GM12892 (cell line): ENCODE results near the gene PPIL3.

ENCODE experiments used
- POLR2A ChIP-seq: IDR thresholded peaks from 2 replicates; pipeline ENCODE4 v1.6.1; 2011; ENCODE audit warnings: low read depth, low read length, control low read depth
- POLR2AphosphoS5 ChIP-seq: IDR thresholded peaks from 2 replicates; pipeline ENCODE4 v1.6.1; 2011; ENCODE audit warnings: low read depth, low read length, control low read depth

GRCh38 chr2:200873560-200873959 is 15.3 kb downstream of the PPIL3 start:
- TF ChIP-seq POLR2A, result no peak
- TF ChIP-seq POLR2AphosphoS5, result no peak
